H9 (cell line): ENCODE measurements around the gene IZUMO2. TPM values are rescaled to one million over a fixed set of nuclear protein-coding genes. Genes with fewer than 3 reads are reported as not detected.

Source experiments
- DNase-seq: peaks from one replicate; pipeline ENCODE4 v3.0.0-alpha.2; 2017
- H2AFZ ChIP-seq: one replicate; pipeline ENCODE4 v1.6.1; 2013; ENCODE audit warnings: mild to moderate bottlenecking, low read length, control low read depth, moderate library complexity
- H2AK5ac ChIP-seq: 2 replicates; pipeline ENCODE4 v1.6.1; 2013; ENCODE audit warnings: low read length, control low read depth, mixed read lengths; ENCODE audit not compliant: insufficient read length
- H2BK120ac ChIP-seq: one replicate; pipeline ENCODE4 v1.6.1; 2013; ENCODE audit warnings: low read depth, mild to moderate bottlenecking, low read length, control low read depth, inconsistent platforms; ENCODE audit not compliant: poor library complexity, severe bottlenecking
- H2BK12ac ChIP-seq: 2 replicates; pipeline ENCODE4 v1.6.1; 2013; ENCODE audit warnings: low read length, control low read depth, mixed read lengths, low read depth; ENCODE audit not compliant: insufficient read length
- H2BK15ac ChIP-seq: 2 replicates; pipeline ENCODE4 v1.6.1; 2013; ENCODE audit warnings: low read depth, low read length, control low read depth
- H2BK20ac ChIP-seq: one replicate; pipeline ENCODE4 v1.6.1; 2013; ENCODE audit warnings: low read depth, mild to moderate bottlenecking, low read length, control low read depth, inconsistent platforms; ENCODE audit not compliant: poor library complexity, severe bottlenecking
- H2BK5ac ChIP-seq: 2 replicates; pipeline ENCODE4 v1.6.1; 2013; ENCODE audit warnings: low read length, control low read depth, mixed read lengths; ENCODE audit not compliant: insufficient read length
- H3K14ac ChIP-seq: 2 replicates; pipeline ENCODE4 v1.6.1; 2013; ENCODE audit warnings: low read length, control low read depth; ENCODE audit not compliant: insufficient read depth
- H3K18ac ChIP-seq: 2 replicates; pipeline ENCODE4 v1.6.1; 2013; ENCODE audit warnings: low read depth, mild to moderate bottlenecking, mixed read lengths, low read length, control low read depth; ENCODE audit not compliant: insufficient read length
- H3K23ac ChIP-seq: 2 replicates; pipeline ENCODE4 v1.6.1; 2013; ENCODE audit warnings: low read length, control low read depth, mixed read lengths, low read depth; ENCODE audit not compliant: insufficient read length
- H3K23me2 ChIP-seq: 2 replicates; pipeline ENCODE4 v1.6.1; 2013; ENCODE audit warnings: low read depth, mild to moderate bottlenecking, mixed read lengths, low read length, control low read depth; ENCODE audit not compliant: insufficient read length, poor library complexity, severe bottlenecking
- H3K27ac ChIP-seq: 2 replicates; pipeline ENCODE4 v1.5.1; 2013; ENCODE audit warnings: low read length, control low read depth, mixed read lengths, low read depth; ENCODE audit not compliant: insufficient read length
- H3K27me3 ChIP-seq: 2 replicates; pipeline ENCODE4 v1.6.1; 2013; ENCODE audit warnings: low read length, control low read depth, inconsistent platforms; ENCODE audit not compliant: insufficient read depth
- H3K4ac ChIP-seq: 2 replicates; pipeline ENCODE4 v1.6.1; 2013; ENCODE audit warnings: low read depth, mild to moderate bottlenecking, control low read depth, inconsistent platforms, low read length, moderate library complexity
- H3K4me1 ChIP-seq: 2 replicates; pipeline ENCODE4 v1.6.1; 2013; ENCODE audit warnings: low read length, control low read depth, inconsistent platforms; ENCODE audit not compliant: insufficient read depth
- H3K4me2 ChIP-seq: 2 replicates; pipeline ENCODE4 v1.6.1; 2013; ENCODE audit warnings: low read length, control low read depth, mixed read lengths; ENCODE audit not compliant: insufficient read length, insufficient read depth
- H3K56ac ChIP-seq: 2 replicates; pipeline ENCODE4 v1.6.1; 2013; ENCODE audit warnings: low read depth, mild to moderate bottlenecking, mixed read lengths, low read length, control low read depth; ENCODE audit not compliant: insufficient read length
- H3K79me1 ChIP-seq: 2 replicates; pipeline ENCODE4 v1.6.1; 2013; ENCODE audit warnings: low read depth, mild to moderate bottlenecking, moderate library complexity, low read length, control low read depth, inconsistent platforms; ENCODE audit not compliant: insufficient read depth, poor library complexity, severe bottlenecking
- H3K79me2 ChIP-seq: 2 replicates; pipeline ENCODE4 v1.6.1; 2013; ENCODE audit warnings: low read length, control low read depth, inconsistent platforms; ENCODE audit not compliant: insufficient read depth
- H3K9ac ChIP-seq: 2 replicates; pipeline ENCODE4 v1.6.1; 2013; ENCODE audit warnings: low read length, control low read depth, mixed read lengths; ENCODE audit not compliant: insufficient read length; ENCODE audit errors: extremely low read depth
- H3K9me3 ChIP-seq: one replicate; pipeline ENCODE4 v1.6.1; 2013; ENCODE audit warnings: low read depth, low read length, inconsistent platforms; ENCODE audit not compliant: control insufficient read depth
- H3T11ph ChIP-seq: one replicate; pipeline ENCODE4 v1.6.1; 2013; ENCODE audit warnings: mild to moderate bottlenecking, low read length, control low read depth, inconsistent platforms
- H4K20me1 ChIP-seq: one replicate; pipeline ENCODE4 v1.6.1; 2013; ENCODE audit not compliant: control insufficient read depth, insufficient read length, insufficient read depth
- H4K5ac ChIP-seq: 2 replicates; pipeline ENCODE4 v1.6.1; 2013; ENCODE audit warnings: low read depth, mild to moderate bottlenecking, mixed read lengths, low read length, control low read depth; ENCODE audit not compliant: insufficient read length
- H4K8ac ChIP-seq: replicated peaks from 2 replicates; pipeline ENCODE4 v1.6.1; 2013; ENCODE audit warnings: low read length, control low read depth, mixed read lengths, low read depth; ENCODE audit not compliant: insufficient read length
- H4K91ac ChIP-seq: 2 replicates; pipeline ENCODE4 v1.6.1; 2013; ENCODE audit warnings: low read depth, mild to moderate bottlenecking, moderate library complexity, mixed read lengths, low read length, control low read depth; ENCODE audit not compliant: insufficient read length
- H3K27ac Mint-ChIP-seq, 3 experiments: 2 replicates in 2 of 3; 3 replicates in 1 of 3; pipeline ENCODE4 v1.8.0; 2020 to 2021; ENCODE audit warnings: mixed read lengths in 3 of 3, mild to moderate bottlenecking in 1 of 3, moderate library complexity in 1 of 3
- H3K27me3 Mint-ChIP-seq: 2 replicates; pipeline ENCODE4 v1.8.0; 2021; ENCODE audit warnings: low read depth, mild to moderate bottlenecking, moderate library complexity, mixed read lengths
- H3K36me3 Mint-ChIP-seq, 3 experiments: 2 replicates in 2 of 3; 3 replicates in 1 of 3; pipeline ENCODE4 v1.8.0; 2020 to 2021; ENCODE audit warnings: low read depth in 3 of 3, mixed read lengths in 3 of 3; ENCODE audit not compliant: insufficient read depth in 1 of 3
- H3K4me1 Mint-ChIP-seq, 2 experiments: 2 replicates each; pipeline ENCODE4 v1.8.0; 2020; ENCODE audit warnings: mixed read lengths in 2 of 2
- H3K4me3 Mint-ChIP-seq, 2 experiments: 2 replicates in 1 of 2; 3 replicates in 1 of 2; pipeline ENCODE4 v1.8.0; 2020 to 2021; ENCODE audit warnings: mild to moderate bottlenecking in 2 of 2, mixed read lengths in 2 of 2, moderate library complexity in 1 of 2
- H3K9me3 Mint-ChIP-seq, 2 experiments: 2 replicates in 1 of 2; 3 replicates in 1 of 2; pipeline ENCODE4 v1.8.0; 2020; ENCODE audit warnings: mild to moderate bottlenecking in 2 of 2, mixed read lengths in 2 of 2, moderate library complexity in 1 of 2
- CTCF ChIP-seq: fragments of 200-600 bp; sonication (generic); conservative IDR thresholded peaks from 3 replicates; pipeline ENCODE4 v1.8.0; 2021; ENCODE audit warnings: antibody characterized with exemption, mild to moderate bottlenecking
- WGBS: extraction: QIAGEN DNeasy Blood & Tissue Kit; methylation state at CpG from one replicate; pipeline ENCODE4 v1.1.7; 2013; ENCODE audit warnings: missing lambda C conversion rate, low lambda C conversion rate, mixed read lengths; ENCODE audit not compliant: insufficient read length; ENCODE audit errors: extremely low coverage; 5-methylcytosine and 5-hydroxymethylcytosine counted together
- total RNA-seq: library from RNA; stranded (reverse); gene quantifications from 2 replicates; pipeline ENCODE4 v1.2.1, GENCODE V29; 2021

IZUMO2 gene
- total RNA-seq, 1 experiment from 2014 or later, result not detected

DNA sequence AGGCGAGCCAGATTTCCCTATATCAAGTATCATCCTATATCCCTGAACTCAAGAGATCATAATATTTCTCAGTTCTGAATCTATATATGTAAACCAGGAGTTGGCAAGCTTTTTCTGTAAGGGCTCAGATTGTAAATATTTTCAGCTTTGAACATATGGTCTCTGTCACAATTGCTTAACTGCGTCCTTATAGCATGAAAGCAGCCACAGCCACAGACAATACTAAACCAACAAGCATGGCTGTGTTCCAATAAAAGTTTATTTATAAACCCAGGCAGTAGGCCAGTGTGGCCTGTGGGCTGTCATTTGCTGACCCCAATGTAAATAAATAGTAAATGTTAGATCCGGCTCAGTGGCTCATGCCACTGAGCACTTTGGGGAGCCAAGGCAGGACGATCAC lies 28.1 kb upstream of the IZUMO2 start:
- Histone ChIP-seq H3K9me3 (no peaks in the 10 kb centered on the region), H3K23me2 (no peaks in the 10 kb centered on the region), H2BK120ac (no peak overlapping the region), H3K27ac (no peak overlapping the region), H3K4me2 (no peak overlapping the region), H2AFZ (no peak overlapping the region), H2BK15ac (no peak overlapping the region), H3K4ac (no peak overlapping the region), H2AK5ac (no peak overlapping the region), H3K14ac (no peak overlapping the region), H4K91ac (no peak overlapping the region), H3K79me2 (no peaks in the 10 kb centered on the region), H3K79me1 (no peaks in the 10 kb centered on the region), H3K23ac (no peak overlapping the region), H3K56ac (no peak overlapping the region), H4K5ac (no peak overlapping the region), H4K8ac (no peak overlapping the region), H3K27me3 (no peaks in the 10 kb centered on the region; the same call in 1 of the 2 replicates), H4K20me1 (no peaks in the 10 kb centered on the region), H3K18ac (no peak overlapping the region), H3K9ac (no peak overlapping the region), H3T11ph (no peak overlapping the region), H2BK20ac (no peak overlapping the region), H2BK12ac (no peak overlapping the region), H3K4me1 (no peaks in the 10 kb centered on the region), H2BK5ac (no peak overlapping the region)
- H3K4me3 Mint-ChIP-seq, result no peak overlapping the region
- WGBS, result no CpG with 5 or more reads among the region's 4 CpGs
- H3K36me3 Mint-ChIP-seq, result no peaks in the 10 kb centered on the region
- H3K4me1 Mint-ChIP-seq, result no peaks in the 10 kb centered on the region
- TF ChIP-seq CTCF, result no peak
- H3K9me3 Mint-ChIP-seq, result peaks cover 2 to 20% of the 10 kb centered on the region in 2 experiments; a peak in 4 of 5 replicates
- no peak overlapping the region for H3K27ac Mint-ChIP-seq
- no peak for DNase-seq
- peaks cover 37% of the 10 kb centered on the region for H3K27me3 Mint-ChIP-seq
